NB4 (cell line): ENCODE measurements around the gene ZNF175.

ENCODE experiments used
- CTCF ChIP-seq: IDR thresholded peaks from one replicate; pipeline ENCODE4 v1.5.1; 2012; ENCODE audit warnings: low read depth, low read length
- POLR2A ChIP-seq: IDR thresholded peaks from 2 replicates; pipeline ENCODE4 v1.6.1; 2011; ENCODE audit warnings: mild to moderate bottlenecking; ENCODE audit not compliant: insufficient read length; ENCODE audit errors: extremely low read depth

GRCh38 chr19:51551673-51552432, 19.2 kb upstream of the ZNF175 start:
- TF ChIP-seq CTCF (no peak), POLR2A (no peak)
